Ascending aorta (tissue), 2 donors: ENCODE results near the gene POPDC2. TPM values are rescaled to one million over a fixed set of nuclear protein-coding genes. Genes with fewer than 3 reads are reported as not detected.

Experiments used
- DNase-seq, 2 donors: peaks; one replicate each; pipeline ENCODE4 v3.0.0-alpha.2; 2019; ENCODE audit warnings: low spot score in 2 of 2
- H3K27ac ChIP-seq, 2 donors: fragments of 200-600 bp; sonication (generic); one replicate each; pipeline ENCODE4 v1.5.1; 2016 to 2017; ENCODE audit warnings: mild to moderate bottlenecking in 1 of 2
- H3K27me3 ChIP-seq: fragments of 200-600 bp; sonication (generic); one replicate; pipeline ENCODE4 v1.5.1; 2017
- H3K36me3 ChIP-seq, 2 donors: fragments of 200-600 bp; sonication (generic); one replicate each; pipeline ENCODE4 v1.5.1; 2016
- H3K4me1 ChIP-seq, 2 donors: fragments of 200-600 bp; sonication (generic); one replicate each; pipeline ENCODE4 v1.5.1; 2016 to 2017; ENCODE audit warnings: mild to moderate bottlenecking in 1 of 2
- H3K4me3 ChIP-seq, 2 donors: fragments of 200-600 bp; sonication (generic); one replicate each; pipeline ENCODE4 v1.5.1; 2016 to 2017; ENCODE audit warnings: mild to moderate bottlenecking in 1 of 2
- H3K9me3 ChIP-seq, 2 donors: fragments of 200-600 bp; sonication (generic); one replicate each; pipeline ENCODE4 v1.5.1; 2016
- intact Hi-C: fragments of 100-400 bp; cut with DNase I; formaldehyde crosslinking; loops from one replicate; pipeline ENCODE4 v1.15.1; 2023
- total RNA-seq: library from RNA; depleted of rRNA; stranded (reverse); fragments of >200 nt; gene quantifications from one replicate; pipeline ENCODE4 v1.1.0, GENCODE V29; 2016
- TF ChIP-seq, protein P1 (sequence below), 3 experiments: fragments of 200-600 bp in 2 of 3; fragments of 450-650 bp in 1 of 3; sonication (generic) in 2 of 3; IDR thresholded peaks; one replicate each; pipeline ENCODE4 v1.5.1; 2016 to 2019; ENCODE audit warnings: antibody characterized with exemption in 3 of 3, mild to moderate bottlenecking in 1 of 3, moderate library complexity in 1 of 3

Gene POPDC2
- total RNA-seq, 1 donor from 2014 or later = 4.7 TPM

DNA sequence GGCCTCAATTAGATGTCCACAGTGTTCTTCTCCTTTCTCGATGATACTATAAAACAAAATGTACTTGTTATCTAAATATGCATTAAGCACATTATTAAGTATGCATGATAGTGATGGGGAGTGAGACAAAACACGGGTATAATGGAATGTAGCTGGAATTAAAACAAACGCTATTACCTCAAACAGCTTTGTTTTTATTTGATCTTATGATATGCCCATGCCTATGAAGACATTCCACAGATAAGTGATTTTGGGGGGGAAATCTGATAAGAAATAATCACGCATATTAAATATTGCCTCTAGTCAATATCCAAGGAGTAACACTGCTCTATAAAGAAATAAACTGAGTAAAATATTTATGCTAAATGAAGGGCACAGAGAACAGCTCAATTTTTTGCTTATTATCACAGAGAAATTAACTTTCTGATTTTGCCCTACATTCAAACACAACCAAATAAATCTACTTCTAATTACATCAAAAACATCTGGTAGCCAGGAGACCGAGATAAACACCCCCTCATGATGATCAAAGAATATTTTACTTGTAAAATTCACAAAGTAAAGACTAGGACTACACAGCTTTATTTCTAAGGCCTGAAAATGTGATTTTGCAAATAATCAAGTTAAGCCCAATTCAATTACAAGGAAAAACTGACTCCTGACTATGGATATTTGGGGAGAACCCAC lies 14.9 kb upstream of the POPDC2 start:
- peaks cover 3 to 18% of the 10 kb centered on the region in 2 donors for H3K4me1 ChIP-seq
- TF ChIP-seq, protein P1, sequence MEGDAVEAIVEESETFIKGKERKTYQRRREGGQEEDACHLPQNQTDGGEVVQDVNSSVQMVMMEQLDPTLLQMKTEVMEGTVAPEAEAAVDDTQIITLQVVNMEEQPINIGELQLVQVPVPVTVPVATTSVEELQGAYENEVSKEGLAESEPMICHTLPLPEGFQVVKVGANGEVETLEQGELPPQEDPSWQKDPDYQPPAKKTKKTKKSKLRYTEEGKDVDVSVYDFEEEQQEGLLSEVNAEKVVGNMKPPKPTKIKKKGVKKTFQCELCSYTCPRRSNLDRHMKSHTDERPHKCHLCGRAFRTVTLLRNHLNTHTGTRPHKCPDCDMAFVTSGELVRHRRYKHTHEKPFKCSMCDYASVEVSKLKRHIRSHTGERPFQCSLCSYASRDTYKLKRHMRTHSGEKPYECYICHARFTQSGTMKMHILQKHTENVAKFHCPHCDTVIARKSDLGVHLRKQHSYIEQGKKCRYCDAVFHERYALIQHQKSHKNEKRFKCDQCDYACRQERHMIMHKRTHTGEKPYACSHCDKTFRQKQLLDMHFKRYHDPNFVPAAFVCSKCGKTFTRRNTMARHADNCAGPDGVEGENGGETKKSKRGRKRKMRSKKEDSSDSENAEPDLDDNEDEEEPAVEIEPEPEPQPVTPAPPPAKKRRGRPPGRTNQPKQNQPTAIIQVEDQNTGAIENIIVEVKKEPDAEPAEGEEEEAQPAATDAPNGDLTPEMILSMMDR (IDR thresholded peaks at IDR 0.05) = no peak
- peak overlapping the region; percentile 12 to 80 for H3K4me3 ChIP-seq
- intact Hi-C loops = loop anchor here (10.0 kb wide), 3 partner anchors 419 to 749 kb away; partner anchors contain the start of genes B4GALT4 and GSK3B
- H3K9me3 ChIP-seq = no peaks in the 10 kb centered on the region
- H3K36me3 ChIP-seq = peaks cover 19 to 22% of the 10 kb centered on the region in 2 donors
- no peak for DNase-seq
- no peaks in the 10 kb centered on the region for H3K27me3 ChIP-seq
- H3K27ac ChIP-seq = peak overlapping the region; percentile 93

DNA sequence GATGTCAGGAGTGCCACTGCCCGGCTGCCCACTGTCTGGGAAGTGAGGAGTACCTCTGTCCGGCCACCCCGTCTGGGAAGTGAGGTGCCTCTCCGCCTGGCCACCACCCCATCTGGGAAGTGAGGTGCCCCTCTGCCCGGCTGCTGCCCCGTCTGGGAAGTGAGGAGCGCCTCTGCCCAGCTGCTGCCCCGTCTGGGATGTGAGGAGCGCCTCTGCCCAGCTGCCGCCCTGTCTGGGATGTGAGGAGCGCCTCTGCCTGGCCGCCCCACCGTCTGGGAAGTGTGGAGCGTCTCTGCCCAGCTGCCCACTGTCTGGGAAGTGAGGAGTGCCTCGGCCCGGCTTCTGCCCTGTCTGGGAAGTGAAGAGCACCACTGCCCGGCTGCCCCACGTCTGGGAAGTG lies 13.5 kb upstream of the POPDC2 start:
- intact Hi-C loops = loop anchor here (10.0 kb wide), 3 partner anchors 421 to 751 kb away; partner anchors contain the start of genes B4GALT4 and GSK3B
- no peak for DNase-seq
- peaks cover 22% of the 10 kb centered on the region in 2 donors for H3K36me3 ChIP-seq
- TF ChIP-seq, protein P1 (IDR thresholded peaks at IDR 0.05) = no peak
- peak overlapping the region; percentile 38 to 47 for H3K27ac ChIP-seq
- peaks cover 3 to 18% of the 10 kb centered on the region in 2 donors for H3K4me1 ChIP-seq
- H3K9me3 ChIP-seq = no peaks in the 10 kb centered on the region
- no peak overlapping the region for H3K4me3 ChIP-seq
- no peaks in the 10 kb centered on the region for H3K27me3 ChIP-seq

DNA sequence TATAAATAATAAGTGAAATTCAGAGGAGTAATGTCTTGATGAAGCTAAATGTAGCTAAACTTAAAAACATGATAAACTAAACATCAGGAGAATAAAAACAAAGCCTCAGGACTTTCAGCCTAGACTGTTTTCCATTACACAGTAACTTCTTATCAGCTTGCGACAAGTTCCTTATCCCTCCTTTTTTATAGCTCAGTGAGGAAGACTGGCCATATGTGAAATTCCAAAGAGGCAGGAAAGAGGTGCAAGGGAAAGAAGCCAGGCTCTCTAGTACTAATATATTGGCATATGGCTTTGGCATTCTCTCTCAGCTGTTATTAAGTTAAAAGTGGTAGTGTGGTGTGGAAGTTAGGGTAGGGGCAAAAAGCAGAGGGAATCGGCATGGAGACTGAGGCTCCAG lies 12.4 kb upstream of the POPDC2 start:
- Histone ChIP-seq H3K36me3 (peaks cover 24 to 30% of the 10 kb centered on the region in 2 donors), H3K27ac (peak overlapping the region; percentile 38 to 47), H3K4me1 (peaks cover 3 to 15% of the 10 kb centered on the region in 2 donors), H3K4me3 (no peak overlapping the region), H3K9me3 (no peaks in the 10 kb centered on the region), H3K27me3 (no peaks in the 10 kb centered on the region)
- intact Hi-C loops = loop anchor here (10.0 kb wide), 3 partner anchors 422 to 752 kb away; partner anchors contain the start of genes B4GALT4 and GSK3B
- DNase-seq = no peak
- TF ChIP-seq, protein P1 (IDR thresholded peaks at IDR 0.05) = no peak

DNA sequence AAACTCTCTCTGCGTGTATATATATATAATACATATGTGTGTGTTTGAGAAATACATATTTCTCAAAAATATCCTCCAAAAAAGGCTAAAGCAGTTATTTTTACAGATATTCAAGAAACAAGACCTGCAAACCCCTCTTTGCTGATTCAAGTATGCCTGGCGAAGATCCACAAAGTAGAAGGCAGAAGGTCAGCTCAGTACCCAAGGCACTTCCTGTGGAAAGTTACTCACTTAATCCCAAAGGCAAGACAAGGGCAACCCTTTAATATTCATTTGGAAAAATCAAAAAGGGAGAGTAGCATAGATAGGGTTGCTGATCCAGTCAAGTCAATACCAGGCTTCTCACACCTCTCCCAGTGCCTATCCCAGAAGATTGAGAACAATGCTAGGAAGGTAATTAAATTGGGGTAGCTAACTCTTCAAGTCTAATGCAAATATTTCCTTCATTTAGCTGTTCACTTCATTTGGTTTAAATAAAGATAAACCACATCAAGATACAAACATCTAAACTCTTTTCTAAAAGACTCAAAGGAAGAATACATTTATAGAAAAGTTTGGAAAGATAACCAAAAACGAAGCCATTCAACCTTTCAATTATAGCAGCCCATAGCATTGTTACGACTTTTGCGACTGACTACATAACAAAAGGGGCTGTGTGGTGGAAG lies 9.6 kb upstream of the POPDC2 start:
- no peaks in the 10 kb centered on the region for H3K27me3 ChIP-seq
- TF ChIP-seq, protein P1 (IDR thresholded peaks at IDR 0.05) = no peak
- intact Hi-C loops = loop anchor here (10.0 kb wide), 3 partner anchors 425 to 755 kb away; partner anchors contain the start of genes B4GALT4 and GSK3B
- no peak overlapping the region for H3K4me3 ChIP-seq
- DNase-seq = no peak
- H3K27ac ChIP-seq = peak overlapping the region; percentile 45 to 48
- no peaks in the 10 kb centered on the region for H3K9me3 ChIP-seq
- peaks cover 0 to 4% of the 10 kb centered on the region in 2 donors for H3K4me1 ChIP-seq
- peaks cover 24 to 30% of the 10 kb centered on the region in 2 donors for H3K36me3 ChIP-seq

DNA sequence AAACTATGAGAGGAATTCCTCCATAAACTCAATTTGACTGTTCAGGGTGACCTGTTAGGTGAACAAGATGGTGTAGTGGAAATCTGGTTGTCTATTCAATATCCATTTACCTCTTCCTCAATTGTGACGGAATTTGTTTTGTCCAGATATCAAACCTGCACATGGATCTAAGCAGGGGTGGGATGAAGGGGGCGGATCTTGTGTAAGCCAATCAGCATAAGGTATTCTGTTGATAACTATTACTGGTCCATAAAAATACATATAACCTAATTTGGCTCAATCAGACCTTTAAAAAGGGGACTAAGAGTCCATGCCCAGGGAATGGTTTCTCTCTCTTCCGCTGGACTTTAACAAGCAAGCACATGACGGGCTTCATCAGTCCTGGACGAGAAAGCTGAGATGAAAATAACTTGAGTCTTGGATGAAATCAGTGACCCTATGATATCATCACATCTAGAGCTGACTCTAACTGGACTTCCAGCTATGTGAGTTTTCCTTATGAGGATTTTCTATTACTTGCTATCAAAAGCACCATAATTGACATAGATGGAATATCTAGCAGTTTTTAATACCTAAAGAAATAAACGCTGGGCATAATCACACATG lies 5.7 kb upstream of the POPDC2 start:
- H3K27ac ChIP-seq = peak overlapping the region; percentile 14 to 37
- H3K4me3 ChIP-seq = no peak overlapping the region
- no peak for DNase-seq
- TF ChIP-seq, protein P1 (IDR thresholded peaks at IDR 0.05) = no peak
- H3K27me3 ChIP-seq = no peaks in the 10 kb centered on the region
- peaks cover 2 to 11% of the 10 kb centered on the region in 2 donors for H3K36me3 ChIP-seq
- intact Hi-C loops = no loop called here
- peaks cover 0 to 7% of the 10 kb centered on the region in 2 donors for H3K4me1 ChIP-seq
- H3K9me3 ChIP-seq = no peaks in the 10 kb centered on the region
